PFSK-1 (cell line): ENCODE results near the gene NALCN.

Experiments used
- FOXP2 ChIP-seq: optimal IDR thresholded peaks from 2 replicates; pipeline ENCODE3; 2011; ENCODE audit warnings: borderline replicate concordance, control low read depth, inconsistent platforms; ENCODE audit not compliant: insufficient read depth; ENCODE audit errors: extremely low read length, extremely low read depth
- POLR2AphosphoS5 ChIP-seq: IDR thresholded peaks from 2 replicates; pipeline ENCODE4 v1.6.1; 2012; ENCODE audit warnings: low read depth, mild to moderate bottlenecking, control low read depth, low read length, moderate library complexity
- SIN3A ChIP-seq: IDR thresholded peaks from 2 replicates; pipeline ENCODE4 v1.6.1; 2012; ENCODE audit warnings: mild to moderate bottlenecking, low read length, moderate library complexity, borderline replicate concordance; ENCODE audit not compliant: insufficient read depth
- TAF1 ChIP-seq: IDR thresholded peaks from 2 replicates; pipeline ENCODE4 v1.6.1; 2012; ENCODE audit warnings: low read length, control low read depth, borderline replicate concordance; ENCODE audit not compliant: insufficient read depth
- TF ChIP-seq, protein P1 (sequence below), 2 experiments: IDR thresholded peaks; 2 replicates each; pipeline versions ENCODE4 v1.6.1 to v1.8.0; 2011 to 2012; ENCODE audit warnings: low read depth in 2 of 2, low read length in 2 of 2, control low read depth in 1 of 2, inconsistent platforms in 1 of 2, mild to moderate bottlenecking in 1 of 2, moderate library complexity in 1 of 2; ENCODE audit not compliant: insufficient read depth in 1 of 2

Gene NALCN

DNA sequence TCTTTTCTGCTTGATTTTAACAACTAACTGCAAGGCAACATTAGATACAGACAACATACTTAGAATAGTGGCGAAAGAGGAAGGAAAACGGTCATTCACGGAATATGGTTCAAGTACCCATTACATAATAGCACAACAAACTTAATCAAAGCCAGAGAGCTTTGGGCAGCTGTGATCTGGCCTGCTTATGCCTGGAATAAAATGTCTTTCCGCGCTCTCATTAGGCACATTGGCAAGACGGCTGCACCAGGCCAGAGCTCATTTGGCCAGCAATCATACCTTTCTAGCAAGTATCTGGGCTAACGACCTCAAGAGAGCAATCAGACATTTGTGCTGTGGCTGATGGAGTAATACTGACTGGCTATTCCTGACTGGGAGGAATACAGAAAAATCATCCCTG is 112.8 kb downstream of the NALCN start:
- TF ChIP-seq FOXP2 (no peak), TAF1 (no peak), SIN3A (no peak), POLR2AphosphoS5 (no peak)
- TF ChIP-seq, protein P1, sequence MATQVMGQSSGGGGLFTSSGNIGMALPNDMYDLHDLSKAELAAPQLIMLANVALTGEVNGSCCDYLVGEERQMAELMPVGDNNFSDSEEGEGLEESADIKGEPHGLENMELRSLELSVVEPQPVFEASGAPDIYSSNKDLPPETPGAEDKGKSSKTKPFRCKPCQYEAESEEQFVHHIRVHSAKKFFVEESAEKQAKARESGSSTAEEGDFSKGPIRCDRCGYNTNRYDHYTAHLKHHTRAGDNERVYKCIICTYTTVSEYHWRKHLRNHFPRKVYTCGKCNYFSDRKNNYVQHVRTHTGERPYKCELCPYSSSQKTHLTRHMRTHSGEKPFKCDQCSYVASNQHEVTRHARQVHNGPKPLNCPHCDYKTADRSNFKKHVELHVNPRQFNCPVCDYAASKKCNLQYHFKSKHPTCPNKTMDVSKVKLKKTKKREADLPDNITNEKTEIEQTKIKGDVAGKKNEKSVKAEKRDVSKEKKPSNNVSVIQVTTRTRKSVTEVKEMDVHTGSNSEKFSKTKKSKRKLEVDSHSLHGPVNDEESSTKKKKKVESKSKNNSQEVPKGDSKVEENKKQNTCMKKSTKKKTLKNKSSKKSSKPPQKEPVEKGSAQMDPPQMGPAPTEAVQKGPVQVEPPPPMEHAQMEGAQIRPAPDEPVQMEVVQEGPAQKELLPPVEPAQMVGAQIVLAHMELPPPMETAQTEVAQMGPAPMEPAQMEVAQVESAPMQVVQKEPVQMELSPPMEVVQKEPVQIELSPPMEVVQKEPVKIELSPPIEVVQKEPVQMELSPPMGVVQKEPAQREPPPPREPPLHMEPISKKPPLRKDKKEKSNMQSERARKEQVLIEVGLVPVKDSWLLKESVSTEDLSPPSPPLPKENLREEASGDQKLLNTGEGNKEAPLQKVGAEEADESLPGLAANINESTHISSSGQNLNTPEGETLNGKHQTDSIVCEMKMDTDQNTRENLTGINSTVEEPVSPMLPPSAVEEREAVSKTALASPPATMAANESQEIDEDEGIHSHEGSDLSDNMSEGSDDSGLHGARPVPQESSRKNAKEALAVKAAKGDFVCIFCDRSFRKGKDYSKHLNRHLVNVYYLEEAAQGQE (IDR thresholded peaks at IDR 0.05; ENCODE audit: insufficient read depth in 1 of 2, low read depth in 2 of 2, low read length in 2 of 2): no peak

DNA sequence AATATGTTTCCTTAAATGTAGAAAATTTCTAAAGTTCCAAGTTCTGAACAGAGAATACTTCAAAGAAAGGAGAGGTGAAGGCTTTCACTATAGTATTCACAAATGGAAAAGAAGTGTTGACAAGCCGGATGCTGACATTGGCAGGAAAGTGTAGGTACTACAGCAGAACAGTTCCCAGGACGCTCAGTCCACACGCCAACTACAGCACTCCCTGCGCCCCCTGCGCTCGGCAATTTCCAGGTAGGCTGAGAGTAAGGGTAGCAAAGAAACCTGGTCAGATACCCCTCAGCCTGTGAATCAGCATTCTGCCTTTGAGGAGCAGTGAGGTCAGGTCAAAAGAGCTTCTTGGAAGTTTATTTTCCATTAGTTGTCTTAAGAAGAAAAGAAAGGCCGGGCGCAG is 115.3 kb downstream of the NALCN start:
- TF ChIP-seq SIN3A (no peak), FOXP2 (no peak)

DNA sequence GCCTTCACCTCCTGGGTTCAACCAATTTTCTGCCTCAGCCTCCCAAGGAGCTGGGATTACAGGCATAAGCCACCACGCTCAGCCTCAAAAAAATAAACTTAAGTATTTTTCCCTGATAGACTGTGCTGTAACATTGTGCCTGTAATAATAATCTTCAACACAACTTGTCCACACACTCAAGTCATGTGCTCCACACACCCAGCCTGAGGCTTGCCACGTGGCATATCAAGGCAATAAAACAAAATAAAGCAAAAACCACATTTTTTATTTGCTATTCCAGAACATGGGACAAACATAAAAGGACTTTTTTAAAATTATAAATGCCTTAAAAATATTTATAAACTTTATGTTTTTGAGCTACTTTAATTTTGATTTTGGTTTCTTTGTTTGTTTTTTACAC is 115.8 kb downstream of the NALCN start:
- TF ChIP-seq POLR2AphosphoS5 (no peak), SIN3A (no peak), FOXP2 (no peak), TAF1 (no peak)
- TF ChIP-seq, protein P1 (IDR thresholded peaks at IDR 0.05; ENCODE audit: insufficient read depth in 1 of 2, low read depth in 2 of 2, low read length in 2 of 2): no peak

DNA sequence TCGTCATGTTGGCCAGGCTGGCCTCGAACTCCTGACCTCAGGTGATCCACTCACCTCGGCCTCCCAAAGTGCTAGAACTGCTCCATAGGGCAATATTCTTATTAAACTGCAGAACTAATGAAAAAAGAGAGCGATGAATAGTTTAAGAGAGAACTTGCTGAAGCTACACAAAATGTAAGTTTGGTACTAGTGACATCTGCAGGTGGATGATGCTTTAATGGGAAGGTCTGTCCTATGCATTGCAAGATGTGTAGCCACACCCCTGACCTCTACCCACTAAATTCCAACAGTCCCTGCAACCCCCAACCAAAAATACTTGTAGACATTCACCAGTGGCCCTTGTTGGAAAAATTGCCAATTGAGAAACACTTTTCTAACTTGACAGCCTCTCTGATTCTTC is 117.8 kb downstream of the NALCN start:
- TF ChIP-seq SIN3A (no peak), POLR2AphosphoS5 (no peak), TAF1 (no peak), FOXP2 (no peak)
- TF ChIP-seq, protein P1 (IDR thresholded peaks at IDR 0.05; ENCODE audit: insufficient read depth in 1 of 2, low read depth in 2 of 2, low read length in 2 of 2): no peak

DNA sequence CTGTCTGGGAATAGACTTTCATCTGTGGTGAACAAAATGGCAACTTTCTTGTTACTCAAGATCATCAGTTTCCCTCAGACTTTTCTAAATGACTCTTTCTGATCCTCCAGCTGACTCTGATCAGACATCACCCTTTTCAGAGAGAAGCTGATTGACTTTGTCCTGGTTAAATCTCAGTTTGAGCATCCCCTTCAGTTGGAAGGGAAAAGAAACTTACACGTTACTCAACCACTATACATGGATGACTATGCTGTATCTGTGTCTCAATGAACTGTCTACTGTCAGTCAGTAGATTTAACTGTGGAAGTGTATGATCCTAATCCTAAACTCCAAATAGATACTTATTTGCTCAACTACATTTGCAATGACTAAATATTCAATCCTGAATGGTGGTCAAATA is 118.5 kb downstream of the NALCN start:
- TF ChIP-seq, protein P1 (IDR thresholded peaks at IDR 0.05; ENCODE audit: insufficient read depth in 1 of 2, low read depth in 2 of 2, low read length in 2 of 2): no peak
- TF ChIP-seq POLR2AphosphoS5 (no peak), FOXP2 (no peak), TAF1 (no peak), SIN3A (no peak)
